Chondrocyte (in vitro differentiated cells): ENCODE data around the gene DUSP28. TPM values are rescaled to one million over a fixed set of nuclear protein-coding genes. Genes with fewer than 3 reads are reported as not detected.

Experiments used
- DNase-seq: peaks from one replicate; pipeline ENCODE4 v3.0.0; 2021; ENCODE audit warnings: mixed read lengths, low spot score
- H3K27ac Mint-ChIP-seq: one replicate; pipeline ENCODE4 v1.8.0; 2021; ENCODE audit warnings: mild to moderate bottlenecking, moderate library complexity, mixed read lengths; ENCODE audit not compliant: unreplicated experiment
- H3K27me3 Mint-ChIP-seq: 2 replicates; pipeline ENCODE4 v1.8.0; 2021; ENCODE audit warnings: low read depth, mixed read lengths
- H3K36me3 Mint-ChIP-seq: 2 replicates; pipeline ENCODE4 v1.8.0; 2021; ENCODE audit warnings: low read depth, mixed read lengths
- H3K4me1 Mint-ChIP-seq: 2 replicates; pipeline ENCODE4 v1.8.0; 2021; ENCODE audit warnings: low read depth, mild to moderate bottlenecking, mixed read lengths
- H3K4me3 Mint-ChIP-seq: one replicate; pipeline ENCODE4 v1.8.0; 2021; ENCODE audit warnings: mild to moderate bottlenecking, moderate library complexity, mixed read lengths; ENCODE audit not compliant: unreplicated experiment
- H3K9me3 Mint-ChIP-seq: 2 replicates; pipeline ENCODE4 v1.8.0; 2021; ENCODE audit warnings: low read depth, mixed read lengths
- CTCF ChIP-seq: fragments of 200-600 bp; sonication (generic); IDR thresholded peaks from 2 replicates; pipeline ENCODE4 v1.5.0; 2021; ENCODE audit warnings: antibody characterized with exemption, mild to moderate bottlenecking, moderate library complexity
- total RNA-seq: library from RNA; stranded (reverse); gene quantifications from 3 replicates; pipeline ENCODE4 v1.2.1, GENCODE V29; 2021

The DUSP28 gene
- total RNA-seq, 1 donor from 2014 or later = 3.7 TPM

DNA sequence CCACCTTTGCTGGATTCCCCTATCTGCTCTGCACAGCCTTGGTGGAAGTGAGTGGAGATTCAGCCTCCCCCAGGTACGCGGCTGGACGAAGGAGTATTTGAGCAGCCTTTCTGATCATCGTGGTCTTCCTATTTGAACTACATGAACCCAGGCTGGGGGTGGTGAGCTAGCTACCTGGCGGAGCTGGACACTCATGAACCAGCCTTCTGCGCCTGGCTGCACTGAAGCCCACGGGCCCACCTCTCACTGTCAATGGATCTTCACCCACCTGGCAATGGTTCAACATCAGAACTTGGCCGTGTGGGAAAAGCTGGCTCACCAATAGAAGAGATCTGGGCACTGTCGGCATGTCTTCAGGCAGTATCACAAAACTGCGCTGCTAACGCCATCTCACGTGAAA is 37.8 kb upstream of the DUSP28 start:
- H3K4me1 Mint-ChIP-seq = no peaks in the 10 kb centered on the region
- H3K27me3 Mint-ChIP-seq = no peaks in the 10 kb centered on the region
- no peak overlapping the region for H3K4me3 Mint-ChIP-seq
- H3K9me3 Mint-ChIP-seq = peaks cover 17% of the 10 kb centered on the region
- peaks cover 39% of the 10 kb centered on the region for H3K36me3 Mint-ChIP-seq
- H3K27ac Mint-ChIP-seq = no peak overlapping the region
- no peak for TF ChIP-seq CTCF
- DNase-seq = no peak

DNA sequence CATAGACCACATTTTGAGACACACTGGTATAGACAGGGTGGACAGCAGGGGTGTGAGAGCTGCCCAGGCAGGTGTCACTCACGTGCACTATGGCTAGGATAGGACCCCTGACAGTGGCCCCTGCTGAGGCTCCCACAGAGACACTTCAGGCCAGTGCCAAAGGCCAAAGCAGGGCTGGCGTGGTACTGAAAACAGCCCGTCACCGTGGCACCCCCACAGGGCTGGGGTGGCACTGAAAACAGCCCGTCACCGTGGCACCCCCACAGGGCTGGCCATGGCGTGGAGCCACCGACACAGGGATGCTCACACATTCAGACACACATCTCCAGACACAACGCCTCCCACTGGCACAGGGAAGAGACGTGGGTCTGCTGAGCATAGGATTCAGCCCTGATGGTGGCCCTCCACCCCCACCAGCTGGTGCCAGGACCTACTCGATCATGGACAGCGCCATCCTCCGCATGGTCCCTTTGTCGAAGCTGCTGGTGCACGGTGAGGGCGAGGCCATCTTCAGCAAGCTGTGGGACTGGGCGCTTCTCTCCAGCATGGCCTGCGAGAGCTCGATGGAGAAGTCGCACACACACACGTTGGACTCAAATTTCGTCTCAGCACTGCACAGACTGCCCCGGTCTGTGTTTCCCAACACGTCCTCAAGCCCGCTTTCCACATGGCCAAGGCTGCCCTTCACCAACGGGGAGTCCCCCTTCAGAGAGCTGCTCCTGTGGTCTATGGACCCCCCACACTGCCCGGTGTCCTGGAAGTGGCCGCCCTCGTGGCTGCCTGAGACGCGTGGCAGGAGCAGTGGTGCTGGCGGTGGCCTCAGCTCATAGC is 36.5 kb upstream of the DUSP28 start:
- Mint-ChIP-seq H3K4me3 (no peak overlapping the region), H3K36me3 (peaks cover 43% of the 10 kb centered on the region), H3K27me3 (no peaks in the 10 kb centered on the region), H3K9me3 (peaks cover 17% of the 10 kb centered on the region), H3K27ac (no peak overlapping the region), H3K4me1 (no peaks in the 10 kb centered on the region)
- no peak for DNase-seq
- no peak for TF ChIP-seq CTCF

- no peak for DNase-seq
- Mint-ChIP-seq H3K36me3 (peaks cover 47% of the 10 kb centered on the region), H3K27me3 (no peaks in the 10 kb centered on the region), H3K27ac (no peak overlapping the region), H3K4me3 (no peak overlapping the region), H3K4me1 (no peaks in the 10 kb centered on the region), H3K9me3 (peaks cover 17% of the 10 kb centered on the region)
- no peak for TF ChIP-seq CTCF
Observed at GRCh38 chr2:240524963-240525718, 35.0 kb upstream of the DUSP28 start.

DNA sequence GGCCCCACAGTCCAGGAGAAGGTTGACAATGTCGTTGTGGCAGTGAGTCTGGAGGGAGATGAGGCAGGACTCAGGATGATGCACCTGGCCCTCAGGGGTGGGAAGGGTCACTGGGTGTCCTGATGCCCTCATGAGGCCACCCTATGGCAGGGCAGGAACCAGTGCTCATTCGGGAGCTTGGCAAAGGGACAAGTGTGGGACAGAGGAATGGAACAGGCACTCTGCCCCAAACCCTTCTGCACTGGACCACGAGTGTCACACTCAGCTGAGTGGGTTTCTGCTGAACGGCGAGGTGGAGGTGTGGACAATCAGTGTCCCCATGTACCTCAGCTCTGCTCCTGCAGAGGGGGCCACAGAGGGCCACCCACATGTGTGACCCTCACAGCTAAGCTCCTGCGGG is 34.4 kb upstream of the DUSP28 start:
- Mint-ChIP-seq H3K27me3 (no peaks in the 10 kb centered on the region), H3K4me1 (no peaks in the 10 kb centered on the region), H3K27ac (no peak overlapping the region), H3K9me3 (peaks cover 17% of the 10 kb centered on the region), H3K4me3 (no peak overlapping the region), H3K36me3 (peaks cover 47% of the 10 kb centered on the region)
- DNase-seq = no peak
- TF ChIP-seq CTCF = no peak

DNA sequence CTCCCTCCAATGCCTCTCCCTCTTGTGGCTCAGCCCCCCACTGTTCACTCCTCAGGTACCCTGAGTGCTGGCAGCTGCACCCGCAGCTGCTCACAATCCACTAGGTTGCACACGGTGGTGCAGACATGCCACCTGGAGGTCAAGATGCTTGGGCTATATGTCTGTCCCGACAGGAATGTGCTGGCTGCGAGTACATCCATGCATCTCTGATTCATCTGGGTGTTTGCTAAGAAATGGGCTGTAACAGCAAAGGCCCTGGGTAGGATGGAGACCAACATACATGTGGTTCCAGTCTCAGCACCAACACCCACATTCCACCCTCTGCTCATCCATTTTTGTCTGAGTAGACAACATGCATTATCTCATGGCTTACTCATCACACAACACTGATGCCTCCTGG is 33.6 kb upstream of the DUSP28 start:
- Mint-ChIP-seq H3K36me3 (peaks cover 53% of the 10 kb centered on the region), H3K4me3 (no peak overlapping the region), H3K27me3 (no peaks in the 10 kb centered on the region), H3K4me1 (no peaks in the 10 kb centered on the region), H3K9me3 (peaks cover 22% of the 10 kb centered on the region), H3K27ac (no peak overlapping the region)
- DNase-seq = no peak
- TF ChIP-seq CTCF = no peak
